PC-3 (cell line): ENCODE measurements around the gene MOB2. TPM values are rescaled to one million over a fixed set of nuclear protein-coding genes. Genes with fewer than 3 reads are reported as not detected.

ENCODE experiments used
- ATAC-seq: fragments of 200-7000 bp; cut with Tn5 transposase; 2 replicates; pipeline ENCODE4 v1.9.1; 2020; ENCODE audit warnings: mild to moderate bottlenecking, moderate library complexity
- BruUV-seq: library from RNA; stranded (reverse); fragments of 400-500 nt; replicated peaks from 2 replicates; lab custom pipeline; 2021; lab: Mats Ljungman, UMichigan
- CTCF ChIA-PET: fragments of 300-600 bp; sonication (Branson Sonifier 250); formaldehyde crosslinking; loops from one replicate; lab custom pipeline; 2022; ENCODE audit warnings: antibody characterized with exemption; lab: Charles Lee
- POLR2A ChIA-PET: fragments of 300-600 bp; sonication (Branson Sonifier 250); formaldehyde crosslinking; loops from one replicate; lab custom pipeline; 2022; ENCODE audit warnings: antibody characterized with exemption; ENCODE audit not compliant: unreplicated experiment; lab: Charles Lee
- DNase-seq: peaks from one replicate; pipeline ENCODE4 v3.0.0-alpha.2; 2015
- H2AFZ ChIP-seq: fragments of 300-600 bp; sonication (generic); 2 replicates; pipeline ENCODE4 v1.6.0; 2016; ENCODE audit warnings: antibody characterized with exemption, low read length
- H3F3A ChIP-seq: fragments of 300-600 bp; sonication (generic); one replicate; pipeline ENCODE4 v1.6.0; 2017; ENCODE audit warnings: antibody characterized with exemption, low read length, control low read depth, mild to moderate bottlenecking; ENCODE audit not compliant: unreplicated experiment
- H3K27ac ChIP-seq: fragments of 300-600 bp; sonication (generic); 2 replicates; pipeline ENCODE4 v1.5.1; 2016; ENCODE audit warnings: mild to moderate bottlenecking, low read length
- H3K27me3 ChIP-seq: fragments of 300-600 bp; sonication (generic); 2 replicates; pipeline ENCODE4 v1.6.1; 2016; ENCODE audit warnings: low read length, mixed read lengths
- H3K36me3 ChIP-seq: fragments of 300-600 bp; sonication (generic); 2 replicates; pipeline ENCODE4 v1.6.1; 2016; ENCODE audit warnings: low read depth, mixed run types, low read length, mixed read lengths
- H3K4me1 ChIP-seq: fragments of 300-600 bp; sonication (generic); 2 replicates; pipeline ENCODE4 v1.5.1; 2016; ENCODE audit warnings: low read length; ENCODE audit not compliant: insufficient read depth
- H3K4me2 ChIP-seq: fragments of 300-600 bp; sonication (generic); 2 replicates; pipeline ENCODE4 v1.6.0; 2016; ENCODE audit warnings: low read length
- H3K4me3 ChIP-seq: fragments of 300-600 bp; sonication (generic); 2 replicates; pipeline ENCODE4 v1.5.1; 2016; ENCODE audit warnings: mild to moderate bottlenecking, low read length, mixed read lengths
- H3K79me2 ChIP-seq: fragments of 300-600 bp; sonication (generic); 2 replicates; pipeline ENCODE4 v1.6.1; 2017; ENCODE audit warnings: low read length, mixed read lengths
- H3K9ac ChIP-seq: fragments of 300-600 bp; sonication (generic); 2 replicates; pipeline ENCODE4 v1.6.0; 2016; ENCODE audit warnings: mild to moderate bottlenecking, low read length
- H3K9me2 ChIP-seq: fragments of 300-600 bp; sonication (generic); replicated peaks from 2 replicates; pipeline ENCODE4 v1.6.1; 2016; ENCODE audit warnings: mixed run types, low read length, mixed read lengths
- H3K9me3 ChIP-seq: fragments of 300-600 bp; sonication (generic); 2 replicates; pipeline ENCODE4 v1.6.1; 2016; ENCODE audit warnings: low read length, mixed read lengths
- H4K20me1 ChIP-seq: fragments of 300-600 bp; sonication (generic); 2 replicates; pipeline ENCODE4 v1.6.1; 2016; ENCODE audit warnings: low read length, mixed read lengths
- EZH2 ChIP-seq: fragments of 300-600 bp; sonication (generic); IDR thresholded peaks from one replicate; pipeline ENCODE4 v1.6.1; 2017; ENCODE audit warnings: antibody characterized with exemption, mild to moderate bottlenecking, low read length; ENCODE audit not compliant: unreplicated experiment
- EZH2phosphoT487 ChIP-seq: fragments of 300-600 bp; sonication (generic); IDR thresholded peaks from 2 replicates; pipeline ENCODE4 v1.6.1; 2018; ENCODE audit warnings: mild to moderate bottlenecking, antibody characterized with exemption, low read length, borderline replicate concordance
- intact Hi-C: fragments of 100-400 bp; cut with micrococcal nuclease; formaldehyde crosslinking; loops from 2 replicates; pipeline ENCODE4 v1.9.0; 2023
- total RNA-seq: library from RNA; depleted of rRNA; stranded (reverse); fragments of >200 nt; gene quantifications from 2 replicates; pipeline ENCODE4 v1.2.3, GENCODE V29; 2014
- TF ChIP-seq, protein P1 (sequence below): fragments of 300-600 bp; sonication (generic); conservative IDR thresholded peaks from 2 replicates; pipeline ENCODE4 v1.5.1; 2017; ENCODE audit warnings: antibody characterized with exemption, low read depth, mild to moderate bottlenecking, low read length

The MOB2 gene
- total RNA-seq, 1 experiment from 2014 or later: 31.0 TPM

GRCh38 chr11:1473011-1473628, 13.5 kb downstream of the MOB2 start:
- Histone ChIP-seq H3K4me1 (no peaks in the 10 kb centered on the region), H3K27ac (no peak overlapping the region), H3K4me3 (no peak overlapping the region), H3K9me2 (no peaks in the 10 kb centered on the region), H2AFZ (no peak overlapping the region), H3K27me3 (no peaks in the 10 kb centered on the region), H3F3A (no peaks in the 10 kb centered on the region), H3K79me2 (no peaks in the 10 kb centered on the region), H3K4me2 (no peak overlapping the region), H3K36me3 (0 out of 2 replicates have a peak, but pooled peaks cover 4% of the 10 kb centered on the region), H4K20me1 (no peaks in the 10 kb centered on the region), H3K9me3 (no peaks in the 10 kb centered on the region), H3K9ac (no peak overlapping the region)
- CTCF ChIA-PET: no interaction called here
- ATAC-seq: no peak
- TF ChIP-seq, protein P1, sequence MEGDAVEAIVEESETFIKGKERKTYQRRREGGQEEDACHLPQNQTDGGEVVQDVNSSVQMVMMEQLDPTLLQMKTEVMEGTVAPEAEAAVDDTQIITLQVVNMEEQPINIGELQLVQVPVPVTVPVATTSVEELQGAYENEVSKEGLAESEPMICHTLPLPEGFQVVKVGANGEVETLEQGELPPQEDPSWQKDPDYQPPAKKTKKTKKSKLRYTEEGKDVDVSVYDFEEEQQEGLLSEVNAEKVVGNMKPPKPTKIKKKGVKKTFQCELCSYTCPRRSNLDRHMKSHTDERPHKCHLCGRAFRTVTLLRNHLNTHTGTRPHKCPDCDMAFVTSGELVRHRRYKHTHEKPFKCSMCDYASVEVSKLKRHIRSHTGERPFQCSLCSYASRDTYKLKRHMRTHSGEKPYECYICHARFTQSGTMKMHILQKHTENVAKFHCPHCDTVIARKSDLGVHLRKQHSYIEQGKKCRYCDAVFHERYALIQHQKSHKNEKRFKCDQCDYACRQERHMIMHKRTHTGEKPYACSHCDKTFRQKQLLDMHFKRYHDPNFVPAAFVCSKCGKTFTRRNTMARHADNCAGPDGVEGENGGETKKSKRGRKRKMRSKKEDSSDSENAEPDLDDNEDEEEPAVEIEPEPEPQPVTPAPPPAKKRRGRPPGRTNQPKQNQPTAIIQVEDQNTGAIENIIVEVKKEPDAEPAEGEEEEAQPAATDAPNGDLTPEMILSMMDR: no peak
- TF ChIP-seq EZH2 (no peak), EZH2phosphoT487 (no peak)
- POLR2A ChIA-PET: no interaction called here
- DNase-seq: no peak
- intact Hi-C loops: no loop called here
- BruUV-seq: no TSS peak

GRCh38 chr11:1472180-1473005, 14.2 kb downstream of the MOB2 start:
- Histone ChIP-seq H3K27ac (no peak overlapping the region), H3K4me1 (no peaks in the 10 kb centered on the region), H3K9me2 (no peaks in the 10 kb centered on the region), H3F3A (no peaks in the 10 kb centered on the region), H3K36me3 (0 out of 2 replicates have a peak, but pooled peaks cover 4% of the 10 kb centered on the region), H3K4me3 (no peak overlapping the region), H3K9me3 (no peaks in the 10 kb centered on the region), H2AFZ (no peak overlapping the region), H3K79me2 (no peaks in the 10 kb centered on the region), H3K4me2 (no peak overlapping the region), H3K27me3 (no peaks in the 10 kb centered on the region), H4K20me1 (no peaks in the 10 kb centered on the region), H3K9ac (no peak overlapping the region)
- no peak for ATAC-seq
- no peak for TF ChIP-seq EZH2phosphoT487
- no peak for TF ChIP-seq EZH2
- DNase-seq: no peak
- CTCF ChIA-PET: no interaction called here
- POLR2A ChIA-PET: no interaction called here
- BruUV-seq: no TSS peak
- intact Hi-C loops: no loop called here

DNA sequence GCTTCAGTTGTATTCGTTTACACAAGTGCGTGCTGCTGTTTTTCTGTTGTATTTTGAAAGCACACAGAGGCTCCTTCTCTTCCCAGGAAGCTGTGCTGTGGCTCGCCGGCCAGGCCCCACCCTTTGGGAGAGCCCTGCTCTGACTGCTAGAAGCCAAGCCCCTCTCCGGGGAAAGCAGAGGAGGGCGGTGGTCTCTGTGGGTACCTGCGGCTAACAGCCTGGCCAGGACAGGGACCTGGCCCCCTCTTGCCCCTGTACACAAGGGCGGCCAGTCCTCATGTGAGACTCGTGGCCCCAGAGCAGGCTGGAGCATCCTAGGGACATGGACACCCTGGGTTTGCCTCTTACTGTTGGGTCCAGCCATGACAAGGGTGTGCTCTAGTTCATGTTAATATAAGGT, 14.8 kb downstream of the MOB2 start:
- no TSS peak for BruUV-seq
- H3K27me3 ChIP-seq: no peaks in the 10 kb centered on the region
- 0 out of 2 replicates have a peak, but pooled peaks cover 4% of the 10 kb centered on the region for H3K36me3 ChIP-seq
- no peak overlapping the region for H3K9ac ChIP-seq
- intact Hi-C loops: no loop called here
- no peaks in the 10 kb centered on the region for H3K9me2 ChIP-seq
- ChIA-PET CTCF (no interaction called here), POLR2A (no interaction called here)
- no peak overlapping the region for H3K4me2 ChIP-seq
- ATAC-seq: no peak
- H4K20me1 ChIP-seq: no peaks in the 10 kb centered on the region
- H3K79me2 ChIP-seq: no peaks in the 10 kb centered on the region
- no peaks in the 10 kb centered on the region for H3K4me1 ChIP-seq
- no peak overlapping the region for H3K27ac ChIP-seq
- H2AFZ ChIP-seq: no peak overlapping the region
- no peaks in the 10 kb centered on the region for H3F3A ChIP-seq
- no peak for TF ChIP-seq EZH2
- TF ChIP-seq EZH2phosphoT487: no peak
- TF ChIP-seq, protein P1: no peak
- no peak overlapping the region for H3K4me3 ChIP-seq
- H3K9me3 ChIP-seq: no peaks in the 10 kb centered on the region
- no peak for DNase-seq
